Mammary epithelial cell (primary cell): ENCODE data around the gene TEC.

Experiments
- CTCF ChIP-seq, 2 donors: IDR thresholded peaks in 1 of 2; conservative IDR thresholded peaks in 1 of 2; 2 replicates each; pipeline ENCODE4 v1.5.1; 2011 to 2012; ENCODE audit warnings: inconsistent platforms in 2 of 2, low read length in 2 of 2, mild to moderate bottlenecking in 2 of 2, control low read depth in 1 of 2, low read depth in 1 of 2; ENCODE audit not compliant: insufficient read depth in 1 of 2; ENCODE audit errors: extremely low read depth in 1 of 2
- EZH2 ChIP-seq: IDR thresholded peaks from 2 replicates; pipeline ENCODE4 v1.6.1; 2012; ENCODE audit warnings: low read length, inconsistent platforms, borderline replicate concordance

DNA sequence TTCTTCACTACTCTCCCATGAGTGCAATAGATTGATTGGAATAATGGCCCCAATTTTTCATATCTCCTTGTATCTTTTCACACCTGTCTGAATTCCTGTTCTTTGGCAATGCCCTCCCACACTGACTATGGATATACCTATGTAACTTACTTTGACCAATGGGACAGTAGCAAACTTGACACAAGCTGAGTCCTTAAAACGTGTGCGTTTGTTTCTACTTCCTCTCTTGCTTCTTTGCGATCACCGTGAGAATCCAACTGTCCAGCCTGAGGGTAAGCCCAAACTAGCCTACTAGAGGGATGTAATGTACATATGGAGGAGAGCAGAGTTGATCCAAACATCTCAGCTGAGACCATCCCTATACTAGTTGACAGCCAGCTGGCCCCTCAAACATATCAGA lies 19.3 kb downstream of the TEC start:
- TF ChIP-seq EZH2: no peak
- no peak for TF ChIP-seq CTCF (conservative IDR thresholded peaks at IDR 0.05 in 1 of 2, IDR thresholded peaks at IDR 0.05 in 1 of 2; ENCODE audit: extremely low read depth in 1 of 2, insufficient read depth in 1 of 2, low read depth in 1 of 2, low read length in 2 of 2)
